ENCODE data around the gene SEC24D.

Gene SEC24D

GRCh38 chr4:118749347-118749988 lies 86.5 kb downstream of the SEC24D start:
- FAIRE-seq = no peak

GRCh38 chr4:118746251-118746919 lies 89.5 kb downstream of the SEC24D start:
- FAIRE-seq = no peak

- no peak for FAIRE-seq
Measured at GRCh38 chr4:118745357-118745756, 90.6 kb downstream of the SEC24D start.

- FAIRE-seq = no peak
Measured at GRCh38 chr4:118743867-118744266, 92.1 kb downstream of the SEC24D start.

GRCh38 chr4:118742050-118742449 lies 93.9 kb downstream of the SEC24D start:
- no peak for FAIRE-seq

GRCh38 chr4:118741301-118741855 lies 94.5 kb downstream of the SEC24D start:
- no peak for FAIRE-seq

- FAIRE-seq = peak; percentile 89
Measured at GRCh38 chr4:118740869-118741268, 95.1 kb downstream of the SEC24D start.

- FAIRE-seq = no peak
Measured at GRCh38 chr4:118739022-118739713, 96.8 kb downstream of the SEC24D start.

GRCh38 chr4:118738090-118738489 lies 97.8 kb downstream of the SEC24D start:
- FAIRE-seq = no peak

- no peak for FAIRE-seq
Measured at GRCh38 chr4:118736900-118737299, 99.0 kb downstream of the SEC24D start.

GRCh38 chr4:118734491-118735205 lies 101.3 kb downstream of the SEC24D start:
- FAIRE-seq = no peak

- FAIRE-seq = no peak
Measured at GRCh38 chr4:118732591-118733330, 103.2 kb downstream of the SEC24D start.

GRCh38 chr4:118730683-118731082 lies 105.2 kb downstream of the SEC24D start:
- no peak for FAIRE-seq

- no peak for FAIRE-seq
Measured at GRCh38 chr4:118729287-118730286, 106.3 kb downstream of the SEC24D start.

GRCh38 chr4:118727360-118727759 lies 108.6 kb downstream of the SEC24D start:
- FAIRE-seq = no peak

GRCh38 chr4:118723369-118723768 lies 112.6 kb downstream of the SEC24D start:
- FAIRE-seq = no peak

GRCh38 chr4:118721752-118722151 lies 114.2 kb downstream of the SEC24D start:
- FAIRE-seq = no peak

- no peak for FAIRE-seq
Measured at GRCh38 chr4:118718511-118719170, 117.3 kb downstream of the SEC24D start.

- no peak for FAIRE-seq
Measured at GRCh38 chr4:118716304-118716703, 119.6 kb downstream of the SEC24D start.

GRCh38 chr4:118714682-118715081 lies 121.2 kb downstream of the SEC24D start:
- no peak for FAIRE-seq

Data from TTC549 (cell line).